Dedifferentiated amniotic fluid mesenchymal stem cell (primary cell): ENCODE measurements around the gene KLHL36.
A peak's percentile ranks its signal among the peaks of the same experiment; 100 is the strongest.

Source experiments
- DNase-seq: peaks from one replicate; pipeline ENCODE4 v3.0.0-alpha.2; 2016; ENCODE audit errors: extremely low spot score

Gene KLHL36

GRCh38 chr16:84647828-84648594 lies at the start of gene KLHL36:
Gene KLHL36, plus strand, starts transcription at chr16:84648511. Its CDS starts 2,357 bp downstream, at chr16:84650868.
- no peak for DNase-seq

GRCh38 chr16:84599521-84600202 lies 48.6 kb upstream of the KLHL36 start:
- DNase-seq, result peak; percentile 61

DNA sequence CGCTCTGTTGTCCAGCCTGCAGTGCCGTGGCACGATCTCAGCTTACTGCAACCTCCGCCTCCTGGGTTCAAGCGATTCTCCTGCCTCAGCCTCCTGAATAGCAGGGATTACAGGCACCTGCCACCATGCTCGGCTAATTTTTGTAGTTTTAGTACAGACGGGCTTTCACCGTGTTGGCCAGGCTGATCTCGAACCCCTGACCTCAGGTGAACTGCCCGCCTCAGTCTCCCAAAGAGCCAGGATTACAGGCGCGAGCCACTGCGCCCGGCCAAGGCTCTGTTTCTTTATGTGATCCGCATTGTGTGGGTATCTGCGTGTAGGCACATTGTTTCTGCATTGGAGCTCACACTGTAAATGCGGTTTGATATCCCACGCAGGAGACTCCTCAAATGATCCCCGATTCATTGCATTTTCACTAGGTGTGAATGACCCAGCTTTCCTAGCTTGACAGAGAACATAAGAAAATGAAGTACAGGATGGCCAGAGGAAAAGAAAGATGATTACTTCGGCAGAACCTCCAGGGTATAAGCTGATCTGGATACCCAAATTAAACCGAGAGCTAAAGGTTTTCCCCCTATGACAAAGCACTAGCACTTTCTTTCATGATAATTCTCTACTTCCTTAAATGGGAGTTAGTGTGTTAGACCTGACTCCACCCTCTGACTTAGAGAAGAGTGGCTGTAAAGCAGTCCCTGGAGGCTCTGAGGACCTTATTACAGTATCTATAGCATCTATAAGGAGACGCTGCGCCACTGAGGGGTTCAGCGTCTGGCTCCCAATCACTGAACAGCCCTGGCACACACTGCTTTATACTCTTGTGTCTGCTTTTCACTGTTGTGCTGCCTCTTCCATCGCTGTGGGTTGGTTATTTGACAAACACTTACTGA lies 47.7 kb upstream of the KLHL36 start:
- no peak for DNase-seq

GRCh38 chr16:84603140-84603816 lies 45.0 kb upstream of the KLHL36 start:
- DNase-seq, result peak; percentile 94

DNA sequence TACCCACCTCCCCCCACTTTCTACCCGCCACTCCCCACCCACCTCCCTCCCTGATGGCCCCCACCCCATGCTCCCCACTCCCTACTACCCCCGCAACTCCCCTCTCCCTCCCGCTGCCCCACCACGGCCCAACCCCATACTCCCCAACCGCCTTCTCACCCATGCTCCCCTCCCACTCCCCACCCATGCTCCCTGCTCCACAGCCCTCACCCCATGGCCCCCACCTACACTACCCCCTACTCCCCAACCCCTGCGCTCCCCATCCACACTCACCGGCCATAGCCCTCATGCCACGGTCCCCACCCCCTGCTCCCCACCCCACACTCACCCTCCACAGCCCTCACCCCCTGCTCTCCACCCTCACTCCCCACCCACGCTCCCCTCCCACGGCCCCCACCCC lies 44.4 kb upstream of the KLHL36 start:
- DNase-seq, result no peak

- no peak for DNase-seq
Observed at GRCh38 chr16:84604477-84605013, 43.8 kb upstream of the KLHL36 start.

GRCh38 chr16:84605339-84605848 lies 42.9 kb upstream of the KLHL36 start:
- DNase-seq, result no peak

- no peak for DNase-seq
Observed at GRCh38 chr16:84606081-84606875, 42.0 kb upstream of the KLHL36 start.

DNA sequence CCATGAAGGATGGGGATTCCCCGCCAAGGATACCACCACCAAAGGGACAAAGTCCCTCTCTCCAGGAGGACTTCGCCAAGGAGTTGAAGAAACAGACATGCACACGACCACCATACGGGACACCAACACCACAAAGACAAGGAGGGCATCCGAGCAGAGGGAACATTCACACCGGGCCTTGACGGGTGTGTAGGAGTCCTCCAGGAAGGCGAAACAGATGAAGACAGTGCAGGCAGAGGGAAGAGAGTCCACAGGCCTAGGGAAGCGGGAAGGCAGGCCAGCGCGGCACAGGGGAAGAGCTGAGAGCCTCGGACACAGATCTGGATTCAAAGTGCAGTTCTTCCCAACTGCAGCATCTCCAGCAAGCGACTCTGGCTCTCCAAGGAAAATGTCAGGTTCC lies 41.2 kb upstream of the KLHL36 start:
- no peak for DNase-seq

GRCh38 chr16:84607694-84608093 lies 40.6 kb upstream of the KLHL36 start:
- DNase-seq, result no peak

DNA sequence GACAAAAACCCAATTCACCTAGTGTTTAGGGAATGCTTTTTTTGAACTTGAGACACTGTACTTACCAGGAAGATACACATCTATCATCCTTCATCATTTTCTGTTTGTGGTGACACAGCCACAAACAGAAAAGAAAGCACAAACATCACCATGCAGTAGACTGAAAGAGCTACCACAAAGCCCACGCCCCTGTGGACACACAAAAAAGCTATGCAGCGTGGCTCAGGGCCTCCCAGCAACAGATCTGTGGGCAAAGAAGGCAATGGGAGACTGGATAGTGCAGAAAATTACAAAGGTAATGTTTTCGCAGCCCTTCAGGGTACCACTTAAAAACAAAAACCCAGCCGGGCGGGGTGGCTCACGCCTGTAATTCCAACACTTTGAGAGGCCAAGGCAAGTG lies 40.0 kb upstream of the KLHL36 start:
- no peak for DNase-seq

GRCh38 chr16:84609563-84610177 lies 38.6 kb upstream of the KLHL36 start:
- DNase-seq, result no peak

DNA sequence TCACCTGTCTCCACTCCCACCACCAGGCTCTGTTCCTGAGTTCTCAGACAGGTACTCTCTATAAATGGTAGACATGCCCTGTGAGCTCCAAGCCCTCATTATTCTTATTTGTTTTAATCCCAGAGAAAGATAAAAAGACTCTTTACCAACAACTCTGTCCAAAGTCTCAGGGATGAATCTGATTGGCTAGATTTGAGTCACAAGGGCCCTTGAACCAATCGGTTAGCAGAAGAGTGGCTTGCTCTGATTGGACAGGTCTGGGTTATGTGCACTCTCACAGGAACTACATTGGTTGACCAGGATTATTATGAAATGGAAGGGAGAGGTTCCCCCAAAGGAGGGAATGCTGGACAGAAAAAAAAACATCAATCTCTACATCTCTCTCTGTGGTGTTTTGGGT lies 37.9 kb upstream of the KLHL36 start:
- DNase-seq, result no peak

DNA sequence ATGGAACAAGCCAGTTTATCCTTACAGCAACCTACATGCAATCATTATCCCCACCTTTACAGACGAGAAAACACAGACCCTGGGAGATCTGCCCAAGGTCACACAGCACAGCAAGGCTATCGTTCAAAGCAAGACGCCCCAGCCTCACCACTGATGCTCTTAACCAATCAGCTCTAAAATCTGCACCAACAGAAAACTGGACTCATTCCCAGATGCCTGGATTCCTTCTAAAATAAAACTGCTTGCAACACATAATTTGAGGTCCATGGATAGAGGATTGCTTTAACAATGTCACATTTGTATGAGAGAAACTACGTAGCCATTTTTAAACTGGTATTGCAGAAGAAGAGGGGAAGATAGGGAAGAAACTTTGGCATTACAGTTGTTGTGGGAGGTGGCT lies 37.3 kb upstream of the KLHL36 start:
- DNase-seq, result no peak

GRCh38 chr16:84612686-84613085 lies 35.6 kb upstream of the KLHL36 start:
- no peak for DNase-seq

GRCh38 chr16:84613408-84614072 lies 34.8 kb upstream of the KLHL36 start:
- no peak for DNase-seq

- no peak for DNase-seq
Observed at GRCh38 chr16:84614073-84614459, 34.2 kb upstream of the KLHL36 start.

DNA sequence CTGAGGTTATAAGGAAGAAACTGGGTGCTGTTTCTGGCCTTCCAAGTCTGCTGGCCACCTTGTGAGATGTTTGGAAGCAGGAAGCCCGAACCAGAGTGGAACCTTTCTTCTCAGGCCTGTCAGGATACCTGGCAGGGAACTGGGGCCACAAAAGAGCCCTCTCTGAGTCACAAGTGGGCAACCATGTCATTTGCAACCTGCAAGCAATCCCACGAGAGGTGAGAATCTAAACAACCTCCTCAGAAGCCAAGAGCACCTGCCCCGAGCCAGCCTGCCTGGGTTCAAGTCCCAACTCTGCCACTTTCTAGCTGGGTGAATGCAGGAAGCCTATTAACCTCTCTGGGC lies 33.7 kb upstream of the KLHL36 start:
- DNase-seq, result no peak

- no peak for DNase-seq
Observed at GRCh38 chr16:84614968-84615813, 33.1 kb upstream of the KLHL36 start.
